ENCODE data around the gene DQX1. TPM values are rescaled to one million over a fixed set of nuclear protein-coding genes. Genes with fewer than 3 reads are reported as not detected.
A peak's percentile ranks its signal among the peaks of the same experiment; 100 is the strongest.

DQX1 gene
- total RNA-seq, 1 experiment from 2014 or later: 1.3 TPM

DNA sequence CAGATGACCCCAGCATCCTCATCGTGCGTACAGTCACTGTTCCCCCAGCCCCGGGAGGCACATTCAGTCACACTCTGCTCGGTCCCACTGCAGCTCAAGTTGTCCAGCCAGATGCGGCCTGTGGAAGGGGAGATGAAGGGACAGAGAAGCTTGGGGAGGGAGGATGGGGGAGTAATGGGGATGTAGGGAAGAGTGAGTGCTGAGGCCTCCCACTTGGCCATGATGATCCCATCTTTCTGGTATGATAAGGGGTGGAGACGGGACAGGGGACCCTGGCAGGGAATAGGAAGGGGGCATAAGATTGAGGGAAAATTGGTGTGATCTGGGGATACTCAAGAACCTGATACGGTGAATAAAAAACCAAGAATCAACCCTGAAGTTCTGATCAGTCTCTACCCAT lies 24.2 kb upstream of the DQX1 start:
- Histone ChIP-seq H3K79me2 (ENCODE audit: low read depth) (peaks cover 16% of the 10 kb centered on the region), H3K4me3 (peak overlapping the region; percentile 89; the same call in 1 of the 2 replicates), H3K9me2 (ENCODE audit: insufficient read depth) (no peaks in the 10 kb centered on the region), H3K9me3 (ENCODE audit: insufficient read depth, low read depth) (no peaks in the 10 kb centered on the region), H3K27me3 (ENCODE audit: insufficient read depth, low read depth) (no peaks in the 10 kb centered on the region), H3K4me1 (replicated peaks; ENCODE audit: insufficient read depth) (peaks cover 16% of the 10 kb centered on the region), H4K20me1 (ENCODE audit: insufficient read depth) (no peaks in the 10 kb centered on the region), H2AFZ (no peak overlapping the region), H3F3A (ENCODE audit: insufficient read depth, low read depth) (peaks cover 25% of the 10 kb centered on the region; the same call in 1 of the 2 replicates), H3K36me3 (ENCODE audit: low read depth) (no peaks in the 10 kb centered on the region), H3K27ac (no peak overlapping the region), H3K4me2 (peak overlapping the region; percentile 94)
- BruUV-seq (replicated peaks): no TSS peak
- intact Hi-C loops (cut with micrococcal nuclease; ENCODE audit: unreplicated experiment): no loop called here
- CTCF ChIA-PET: no interaction called here
- POLR2A ChIA-PET (ENCODE audit: unreplicated experiment): no interaction called here
- no peak for DNase-seq
- TF ChIP-seq, protein P1, sequence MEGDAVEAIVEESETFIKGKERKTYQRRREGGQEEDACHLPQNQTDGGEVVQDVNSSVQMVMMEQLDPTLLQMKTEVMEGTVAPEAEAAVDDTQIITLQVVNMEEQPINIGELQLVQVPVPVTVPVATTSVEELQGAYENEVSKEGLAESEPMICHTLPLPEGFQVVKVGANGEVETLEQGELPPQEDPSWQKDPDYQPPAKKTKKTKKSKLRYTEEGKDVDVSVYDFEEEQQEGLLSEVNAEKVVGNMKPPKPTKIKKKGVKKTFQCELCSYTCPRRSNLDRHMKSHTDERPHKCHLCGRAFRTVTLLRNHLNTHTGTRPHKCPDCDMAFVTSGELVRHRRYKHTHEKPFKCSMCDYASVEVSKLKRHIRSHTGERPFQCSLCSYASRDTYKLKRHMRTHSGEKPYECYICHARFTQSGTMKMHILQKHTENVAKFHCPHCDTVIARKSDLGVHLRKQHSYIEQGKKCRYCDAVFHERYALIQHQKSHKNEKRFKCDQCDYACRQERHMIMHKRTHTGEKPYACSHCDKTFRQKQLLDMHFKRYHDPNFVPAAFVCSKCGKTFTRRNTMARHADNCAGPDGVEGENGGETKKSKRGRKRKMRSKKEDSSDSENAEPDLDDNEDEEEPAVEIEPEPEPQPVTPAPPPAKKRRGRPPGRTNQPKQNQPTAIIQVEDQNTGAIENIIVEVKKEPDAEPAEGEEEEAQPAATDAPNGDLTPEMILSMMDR (conservative IDR thresholded peaks at IDR 0.05): no peak
- TF ChIP-seq EZH2 (IDR thresholded peaks at IDR 0.05; ENCODE audit: low read depth): no peak

DNA sequence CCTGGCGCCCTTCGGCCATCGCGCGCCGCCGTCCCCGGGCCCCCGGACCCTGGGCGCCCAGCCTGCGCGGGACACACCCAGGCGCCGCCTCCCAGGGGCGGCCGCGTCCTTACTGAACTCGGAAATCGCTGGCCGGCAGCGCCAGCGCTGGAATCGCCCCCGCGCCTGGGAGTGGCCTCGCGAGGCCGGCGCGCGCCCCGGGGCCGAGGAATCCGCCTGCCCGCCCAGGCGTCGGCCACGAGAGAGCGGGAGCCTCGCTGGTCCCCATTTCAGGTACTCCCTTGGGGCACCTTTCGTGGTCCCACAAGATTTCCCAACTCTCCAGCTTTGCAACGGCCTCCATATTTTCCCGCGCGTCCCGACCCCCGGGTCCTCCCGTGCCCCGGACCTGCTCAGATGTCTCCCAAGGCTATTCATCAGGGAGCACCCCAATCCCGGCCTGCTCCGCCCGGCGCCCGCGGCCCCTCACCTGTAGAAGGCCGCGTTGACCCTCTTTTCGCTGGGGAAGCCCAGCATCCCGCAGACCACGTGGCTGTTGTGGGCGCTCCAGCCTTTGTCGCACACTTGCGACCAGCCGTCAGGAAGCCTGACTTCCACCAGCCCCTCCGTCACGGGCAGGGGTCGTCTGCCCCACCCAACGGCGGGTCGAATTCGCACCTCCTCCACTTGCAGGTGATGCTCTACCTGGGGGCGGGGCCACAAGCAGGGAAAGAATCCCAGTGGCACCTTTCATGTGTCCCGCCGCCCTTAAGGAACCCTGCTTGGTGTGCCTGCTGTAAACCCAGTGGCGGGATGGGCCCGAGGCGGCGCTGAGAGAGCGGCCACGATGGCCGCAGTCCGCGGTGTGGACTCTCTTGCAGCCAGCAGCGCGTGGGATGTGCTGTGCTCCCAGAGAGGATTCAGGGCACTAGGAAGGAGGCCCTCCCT lies 23.1 kb upstream of the DQX1 start:
- Histone ChIP-seq H2AFZ (peak overlapping the region; percentile 100), H3K27me3 (ENCODE audit: insufficient read depth, low read depth) (no peaks in the 10 kb centered on the region), H4K20me1 (ENCODE audit: insufficient read depth) (no peaks in the 10 kb centered on the region), H3K9me2 (ENCODE audit: insufficient read depth) (no peaks in the 10 kb centered on the region), H3K27ac (no peak overlapping the region), H3K9me3 (ENCODE audit: insufficient read depth, low read depth) (no peaks in the 10 kb centered on the region), H3K4me1 (replicated peaks; ENCODE audit: insufficient read depth) (peaks cover 16% of the 10 kb centered on the region), H3K36me3 (ENCODE audit: low read depth) (no peaks in the 10 kb centered on the region), H3K79me2 (ENCODE audit: low read depth) (peaks cover 16% of the 10 kb centered on the region), H3K4me3 (peak overlapping the region; percentile 89), H3K4me2 (peak overlapping the region; percentile 94), H3F3A (ENCODE audit: insufficient read depth, low read depth) (peaks cover 27% of the 10 kb centered on the region; the same call in 1 of the 2 replicates)
- TF ChIP-seq, protein P1 (conservative IDR thresholded peaks at IDR 0.05): no peak
- no peak for TF ChIP-seq EZH2 (IDR thresholded peaks at IDR 0.05; ENCODE audit: low read depth)
- peak; percentile 49 to 72 for DNase-seq
- CTCF ChIA-PET: no interaction called here
- POLR2A ChIA-PET (ENCODE audit: unreplicated experiment): no interaction called here
- BruUV-seq (replicated peaks): TSS peak; percentile 57
- intact Hi-C loops (cut with micrococcal nuclease; ENCODE audit: unreplicated experiment): loop anchor here (5.0 kb wide), 1 partner anchor 67 kb away; the partner anchor contains the start of genes CCDC142 and TTC31

- Histone ChIP-seq H2AFZ (peak overlapping the region; percentile 100), H4K20me1 (ENCODE audit: insufficient read depth) (no peaks in the 10 kb centered on the region), H3K27ac (no peak overlapping the region), H3K4me1 (replicated peaks; ENCODE audit: insufficient read depth) (peaks cover 13% of the 10 kb centered on the region), H3K27me3 (ENCODE audit: insufficient read depth, low read depth) (no peaks in the 10 kb centered on the region), H3K4me2 (peak overlapping the region; percentile 94), H3F3A (ENCODE audit: insufficient read depth, low read depth) (peaks cover 30% of the 10 kb centered on the region; the same call in 1 of the 2 replicates), H3K9me3 (ENCODE audit: insufficient read depth, low read depth) (no peaks in the 10 kb centered on the region), H3K79me2 (ENCODE audit: low read depth) (peaks cover 16% of the 10 kb centered on the region), H3K9me2 (ENCODE audit: insufficient read depth) (no peaks in the 10 kb centered on the region), H3K4me3 (peak overlapping the region; percentile 89; the same call in 1 of the 2 replicates), H3K36me3 (ENCODE audit: low read depth) (no peaks in the 10 kb centered on the region)
- ChIA-PET CTCF (no interaction called here), POLR2A (ENCODE audit: unreplicated experiment) (no interaction called here)
- no peak for DNase-seq
- TF ChIP-seq, protein P1 (conservative IDR thresholded peaks at IDR 0.05): no peak
- no peak for TF ChIP-seq EZH2 (IDR thresholded peaks at IDR 0.05; ENCODE audit: low read depth)
- intact Hi-C loops (cut with micrococcal nuclease; ENCODE audit: unreplicated experiment): loop anchor here (5.0 kb wide), 1 partner anchor 66 kb away; the partner anchor contains the start of genes CCDC142 and TTC31
- TSS peak; percentile 27 for BruUV-seq (replicated peaks)
Observed at GRCh38 chr2:74548285-74548899, 22.4 kb upstream of the DQX1 start.

All from PC-9 (cell line).